SK-N-SH (cell line): ENCODE measurements around the gene RCHY1. TPM values are rescaled to one million over a fixed set of nuclear protein-coding genes. Genes with fewer than 3 reads are reported as not detected.

ENCODE experiments used
- CTCF ChIA-PET: fragments of 300-600, 350-600 bp; formaldehyde crosslinking; extraction: SDS; loops from one replicate; lab custom pipeline; 2021; lab: Yijun Ruan, JAX
- POLR2A ChIA-PET: fragments of 350-600 bp; sonication (Branson Sonifier 250); formaldehyde crosslinking; extraction: SDS; loops from one replicate; lab custom pipeline; 2020; ENCODE audit warnings: antibody characterized with exemption, inconsistent platforms; lab: Yijun Ruan, JAX
- DNase-seq: peaks from one replicate; pipeline ENCODE4 v3.0.0; 2012
- H2AFZ ChIP-seq: fragments of 200-600 bp; sonication (generic); 2 replicates; pipeline ENCODE4 v1.8.1; 2016; ENCODE audit warnings: antibody characterized with exemption, mild to moderate bottlenecking, low read depth
- H3F3A ChIP-seq: fragments of 200-600 bp; sonication (generic); replicated peaks from 2 replicates; pipeline ENCODE3; 2016; ENCODE audit warnings: antibody characterized with exemption, mild to moderate bottlenecking; ENCODE audit not compliant: insufficient read depth
- H3K27ac ChIP-seq, 2 experiments: fragments of 200-500 bp in 1 of 2; fragments of 200-600 bp in 1 of 2; sonication (Bioruptor generic) in 1 of 2; sonication (generic), shearing (Covaris generic) in 1 of 2; 2 replicates each; pipeline versions ENCODE4 v1.5.1 to v1.6.1; 2014 to 2016; ENCODE audit warnings: low read depth in 2 of 2, inconsistent platforms in 1 of 2, low read length in 1 of 2, mild to moderate bottlenecking in 1 of 2, mixed read lengths in 1 of 2
- H3K27me3 ChIP-seq: fragments of 200-600 bp; sonication (generic), shearing (Covaris generic); 2 replicates; pipeline ENCODE4 v1.6.1; 2016; ENCODE audit warnings: mixed run types; ENCODE audit not compliant: insufficient read depth
- H3K36me3 ChIP-seq, 2 experiments: fragments of 200-500 bp in 1 of 2; fragments of 200-600 bp in 1 of 2; sonication (Bioruptor generic) in 1 of 2; sonication (generic) in 1 of 2; replicated peaks in 1 of 2; 2 replicates each; pipeline versions ENCODE3 to v1.5.1; 2014 to 2016; ENCODE audit warnings: low read length in 1 of 2, mild to moderate bottlenecking in 1 of 2; ENCODE audit not compliant: insufficient read depth in 2 of 2, control insufficient read depth in 1 of 2
- H3K4me1 ChIP-seq, 2 experiments: fragments of 200-500 bp in 1 of 2; fragments of 200-600 bp in 1 of 2; sonication (Bioruptor generic) in 1 of 2; sonication (generic), shearing (Covaris generic) in 1 of 2; 2 replicates each; pipeline versions ENCODE4 v1.5.1 to v1.6.1; 2014 to 2016; ENCODE audit warnings: low read depth in 1 of 2, low read length in 1 of 2, mixed run types in 1 of 2; ENCODE audit not compliant: insufficient read depth in 2 of 2, control insufficient read depth in 1 of 2
- H3K4me2 ChIP-seq: fragments of 200-600 bp; sonication (generic), shearing (Covaris generic); 2 replicates; pipeline ENCODE4 v1.6.1; 2017; ENCODE audit warnings: mixed run types
- H3K4me3 ChIP-seq, 2 experiments: fragments of 200-500 bp in 1 of 2; fragments of 200-600 bp in 1 of 2; sonication (Bioruptor generic) in 1 of 2; sonication (generic), shearing (Covaris generic) in 1 of 2; 2 replicates each; pipeline versions ENCODE4 v1.5.1 to v1.8.1; 2014 to 2016; ENCODE audit warnings: low read depth in 2 of 2, inconsistent platforms in 1 of 2, low read length in 1 of 2, mild to moderate bottlenecking in 1 of 2, mixed read lengths in 1 of 2, moderate library complexity in 1 of 2
- H3K79me2 ChIP-seq: fragments of 200-600 bp; sonication (generic); 2 replicates; pipeline ENCODE4 v1.8.1; 2017; ENCODE audit warnings: mild to moderate bottlenecking; ENCODE audit not compliant: insufficient read depth
- H3K9ac ChIP-seq: fragments of 200-600 bp; sonication (generic); 2 replicates; pipeline ENCODE4 v1.6.1; 2017; ENCODE audit warnings: mixed run types
- H3K9me2 ChIP-seq: fragments of 200-600 bp; sonication (generic); 2 replicates; pipeline ENCODE4 v1.6.1; 2017; ENCODE audit warnings: mixed run types
- H3K9me3 ChIP-seq: fragments of 200-600 bp; sonication (generic); 2 replicates; pipeline ENCODE4 v1.6.1; 2017; ENCODE audit warnings: mixed run types, mild to moderate bottlenecking, moderate library complexity
- H4K20me1 ChIP-seq: fragments of 200-600 bp; sonication (generic); 2 replicates; pipeline ENCODE4 v1.6.1; 2017; ENCODE audit warnings: mild to moderate bottlenecking, mixed run types; ENCODE audit not compliant: insufficient read depth
- CTCF ChIP-seq: fragments of 200-600 bp; sonication (generic); IDR thresholded peaks from 2 replicates; pipeline ENCODE4 v1.6.1; 2017; ENCODE audit warnings: antibody characterized with exemption, mild to moderate bottlenecking, moderate library complexity
- ELF1 ChIP-seq: IDR thresholded peaks from 2 replicates; pipeline ENCODE4 v1.4.0; 2012
- FOSL2 ChIP-seq: IDR thresholded peaks from 2 replicates; pipeline ENCODE4 v1.4.0; 2012; ENCODE audit warnings: low read depth, mild to moderate bottlenecking, moderate library complexity, borderline replicate concordance
- FOXM1 ChIP-seq: IDR thresholded peaks from 2 replicates; pipeline ENCODE4 v1.4.0; 2012; ENCODE audit warnings: low read depth, mild to moderate bottlenecking
- GABPA ChIP-seq: IDR thresholded peaks from 2 replicates; pipeline ENCODE4 v1.4.0; 2012; ENCODE audit warnings: low read depth, mild to moderate bottlenecking
- GATA2 ChIP-seq: sonication (generic); formaldehyde crosslinking; IDR thresholded peaks from 2 replicates; pipeline ENCODE4 v1.5.0; 2020; ENCODE audit warnings: mild to moderate bottlenecking, missing genetic modification reagents
- MXI1 ChIP-seq: IDR thresholded peaks from 2 replicates; pipeline ENCODE4 v1.6.1; 2012; ENCODE audit warnings: mild to moderate bottlenecking, low read depth, low read length, improper control_type of control experiment
- NRF1 ChIP-seq: IDR thresholded peaks from 2 replicates; pipeline ENCODE4 v1.6.1; 2012; ENCODE audit warnings: low read depth, mild to moderate bottlenecking, low read length
- PBX3 ChIP-seq: IDR thresholded peaks from 2 replicates; pipeline ENCODE4; 2012
- POLR2AphosphoS5 ChIP-seq: IDR thresholded peaks from 2 replicates; pipeline ENCODE4 v1.6.1; 2012; ENCODE audit warnings: low read depth, low read length
- RCOR1 ChIP-seq: fragments of 150-350 bp; IDR thresholded peaks from 2 replicates; pipeline ENCODE4 v1.6.1; 2017; ENCODE audit warnings: antibody characterized with exemption, low read length
- SIN3A ChIP-seq: IDR thresholded peaks from 2 replicates; pipeline ENCODE4 v1.6.1; 2012; ENCODE audit warnings: low read depth, mild to moderate bottlenecking, low read length, moderate library complexity, borderline replicate concordance
- TEAD4 ChIP-seq: IDR thresholded peaks from 2 replicates; pipeline ENCODE4 v1.4.0; 2012; ENCODE audit warnings: mild to moderate bottlenecking, borderline replicate concordance; ENCODE audit not compliant: insufficient read depth
- USF2 ChIP-seq: fragments of 150-350 bp; IDR thresholded peaks from 2 replicates; pipeline ENCODE4 v1.6.1; 2017; ENCODE audit warnings: antibody characterized with exemption, low read length, low read depth, borderline replicate concordance
- WGBS: methylation state at CpG from one replicate; pipeline ENCODE4 v1.1.6; 2017; ENCODE audit warnings: low lambda C conversion rate; 5-methylcytosine and 5-hydroxymethylcytosine counted together
- polyA plus RNA-seq, 3 experiments: library from polyadenylated mRNA; depleted of rRNA; stranded (reverse); fragments of >200 nt; gene quantifications; 2 replicates each; pipeline ENCODE4 v1.2.3, GENCODE V29; 2012

RCHY1 gene
- polyA plus RNA-seq, 1 of the 3 experiments (the other 2 are of a cell fraction), result 17.4 TPM

- peak overlapping the region; percentile 98 for H2AFZ ChIP-seq
- no peaks in the 10 kb centered on the region for H3K27me3 ChIP-seq
- peaks cover 0 to 7% of the 10 kb centered on the region in 2 experiments; a peak in 2 of 4 replicates for H3K4me1 ChIP-seq
- no peaks in the 10 kb centered on the region for H3F3A ChIP-seq
- no peaks in the 10 kb centered on the region for H3K9me3 ChIP-seq
- WGBS, result 2% methylated on average over 12 of the region's 12 CpGs
- CTCF ChIA-PET, result interaction anchor here (0.6 to 1.6 kb wide), 3 partner anchors 16 to 1541 kb away, joined by 3 to 7 read pairs (median 4); partner anchors contain the start of gene USO1
- H3K4me2 ChIP-seq, result peak overlapping the region; percentile 87
- peaks cover 25 to 36% of the 10 kb centered on the region in 2 experiments for H3K36me3 ChIP-seq
- TF ChIP-seq NRF1 (no peak), GATA2 (CRISPR knock-in tag) (no peak), FOSL2 (no peak), FOXM1 (no peak), PBX3 (no peak), GABPA (no peak), TEAD4 (no peak), POLR2AphosphoS5 (no peak), USF2 (no peak), SIN3A (no peak), MXI1 (no peak), CTCF (no peak), RCOR1 (no peak), ELF1 (no peak)
- no peak for DNase-seq
- no peaks in the 10 kb centered on the region for H3K9me2 ChIP-seq
- peak overlapping the region; percentile 91 to 99 for H3K27ac ChIP-seq
- POLR2A ChIA-PET, result interaction anchor here (1.2 to 1.4 kb wide), 3 partner anchors 12 to 29 kb away, joined by 4 to 6 read pairs (median 5); no protein-coding TSS in a partner anchor
- peaks cover 67% of the 10 kb centered on the region for H3K79me2 ChIP-seq
- H3K4me3 ChIP-seq, result peak overlapping the region; percentile 90 to 93
- H4K20me1 ChIP-seq, result no peaks in the 10 kb centered on the region
- H3K9ac ChIP-seq, result peak overlapping the region; percentile 83
Measured at GRCh38 chr4:75513526-75514130, 575 bp downstream of the RCHY1 start.
